Hepatocyte (in vitro differentiated cells): ENCODE data around the gene LGR4. TPM values are rescaled to one million over a fixed set of nuclear protein-coding genes. Genes with fewer than 3 reads are reported as not detected.

Source experiments
- DNase-seq: peaks from one replicate; pipeline ENCODE4 v3.0.0-alpha.2; 2016; ENCODE audit warnings: low spot score
- H2AFZ ChIP-seq: fragments of 200-600 bp; sonication (generic); 2 replicates; pipeline ENCODE4 v1.6.0; 2016; ENCODE audit warnings: antibody characterized with exemption, mild to moderate bottlenecking
- H3K27ac ChIP-seq: fragments of 200-600 bp; sonication (generic); 2 replicates; pipeline ENCODE4 v1.5.1; 2016; ENCODE audit warnings: mild to moderate bottlenecking
- H3K27me3 ChIP-seq: fragments of 200-600 bp; sonication (generic); 2 replicates; pipeline ENCODE4 v1.6.1; 2016
- H3K36me3 ChIP-seq: fragments of 200-600 bp; sonication (generic); replicated peaks from 2 replicates; pipeline ENCODE4 v1.5.1; 2016; ENCODE audit warnings: low read depth; ENCODE audit not compliant: insufficient read depth
- H3K4me1 ChIP-seq: fragments of 200-600 bp; sonication (generic); 2 replicates; pipeline ENCODE4 v1.5.1; 2016; ENCODE audit warnings: mild to moderate bottlenecking, moderate library complexity; ENCODE audit not compliant: insufficient read depth
- H3K4me2 ChIP-seq: fragments of 200-600 bp; sonication (generic); 2 replicates; pipeline ENCODE4 v1.6.0; 2016
- H3K4me3 ChIP-seq: fragments of 200-600 bp; sonication (generic); 2 replicates; pipeline ENCODE4 v1.5.1; 2016; ENCODE audit warnings: mild to moderate bottlenecking
- H3K79me2 ChIP-seq: fragments of 200-600 bp; sonication (generic); 2 replicates; pipeline ENCODE4 v1.6.0; 2017; ENCODE audit warnings: mild to moderate bottlenecking
- H3K9me2 ChIP-seq: fragments of 200-600 bp; sonication (generic); replicated peaks from 2 replicates; pipeline ENCODE4 v1.6.0; 2017; ENCODE audit warnings: mild to moderate bottlenecking; ENCODE audit not compliant: insufficient read depth
- H3K9me3 ChIP-seq: fragments of 200-600 bp; sonication (generic); 2 replicates; pipeline ENCODE4 v1.5.1; 2016; ENCODE audit warnings: low read depth, mild to moderate bottlenecking
- H4K20me1 ChIP-seq: fragments of 200-600 bp; sonication (generic); 2 replicates; pipeline ENCODE4 v1.6.0; 2016; ENCODE audit warnings: mild to moderate bottlenecking; ENCODE audit not compliant: insufficient read depth, poor library complexity, severe bottlenecking
- EZH2 ChIP-seq: fragments of 200-600 bp; sonication (generic); IDR thresholded peaks from 2 replicates; pipeline ENCODE4 v1.6.1; 2016; ENCODE audit warnings: antibody characterized with exemption, mild to moderate bottlenecking, borderline replicate concordance
- EZH2phosphoT487 ChIP-seq: fragments of 200-600 bp; sonication (generic); IDR thresholded peaks from one replicate; pipeline ENCODE4 v1.6.1; 2018; ENCODE audit warnings: antibody characterized with exemption, mild to moderate bottlenecking, low read depth, moderate library complexity; ENCODE audit not compliant: unreplicated experiment, severe bottlenecking
- WGBS: methylation state at CpG from one replicate; pipeline ENCODE4 v1.1.6; 2016; ENCODE audit warnings: low lambda C conversion rate; ENCODE audit errors: missing lambda C conversion rate; 5-methylcytosine and 5-hydroxymethylcytosine counted together
- polyA plus RNA-seq: library from polyadenylated mRNA; unstranded; fragments of >200 nt; fragmentation: Nextera tagmentation; extraction: Ambion mirVana; gene quantifications from 2 replicates; pipeline ENCODE4 v1.2.1, GENCODE V29; 2016
- total RNA-seq: library from RNA; depleted of rRNA; stranded (reverse); fragments of >200 nt; gene quantifications from 2 replicates; pipeline ENCODE4 v1.2.3, GENCODE V29; 2014
- TF ChIP-seq, protein P1 (sequence below): fragments of 200-600 bp; sonication (generic); IDR thresholded peaks from 2 replicates; pipeline ENCODE4 v1.5.1; 2016; ENCODE audit warnings: antibody characterized with exemption, mild to moderate bottlenecking; ENCODE audit not compliant: poor library complexity

Gene LGR4
- total and polyA plus RNA-seq, 2 experiments from 2014 or later, result 27.2 to 115 TPM

GRCh38 chr11:27514558-27514957 lies 42.0 kb upstream of the LGR4 start:
- DNase-seq, result no peak
- WGBS, result 88% methylated on average over 4 of the region's 4 CpGs
- Histone ChIP-seq H3K9me3 (no peaks in the 10 kb centered on the region), H4K20me1 (no peaks in the 10 kb centered on the region), H3K4me3 (no peak overlapping the region), H3K79me2 (no peaks in the 10 kb centered on the region), H3K4me1 (no peaks in the 10 kb centered on the region), H3K4me2 (no peak overlapping the region), H3K27ac (no peak overlapping the region), H3K9me2 (no peaks in the 10 kb centered on the region), H3K27me3 (no peaks in the 10 kb centered on the region), H2AFZ (no peak overlapping the region), H3K36me3 (no peaks in the 10 kb centered on the region)
- TF ChIP-seq, protein P1, sequence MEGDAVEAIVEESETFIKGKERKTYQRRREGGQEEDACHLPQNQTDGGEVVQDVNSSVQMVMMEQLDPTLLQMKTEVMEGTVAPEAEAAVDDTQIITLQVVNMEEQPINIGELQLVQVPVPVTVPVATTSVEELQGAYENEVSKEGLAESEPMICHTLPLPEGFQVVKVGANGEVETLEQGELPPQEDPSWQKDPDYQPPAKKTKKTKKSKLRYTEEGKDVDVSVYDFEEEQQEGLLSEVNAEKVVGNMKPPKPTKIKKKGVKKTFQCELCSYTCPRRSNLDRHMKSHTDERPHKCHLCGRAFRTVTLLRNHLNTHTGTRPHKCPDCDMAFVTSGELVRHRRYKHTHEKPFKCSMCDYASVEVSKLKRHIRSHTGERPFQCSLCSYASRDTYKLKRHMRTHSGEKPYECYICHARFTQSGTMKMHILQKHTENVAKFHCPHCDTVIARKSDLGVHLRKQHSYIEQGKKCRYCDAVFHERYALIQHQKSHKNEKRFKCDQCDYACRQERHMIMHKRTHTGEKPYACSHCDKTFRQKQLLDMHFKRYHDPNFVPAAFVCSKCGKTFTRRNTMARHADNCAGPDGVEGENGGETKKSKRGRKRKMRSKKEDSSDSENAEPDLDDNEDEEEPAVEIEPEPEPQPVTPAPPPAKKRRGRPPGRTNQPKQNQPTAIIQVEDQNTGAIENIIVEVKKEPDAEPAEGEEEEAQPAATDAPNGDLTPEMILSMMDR, result no peak
- TF ChIP-seq EZH2 (no peak), EZH2phosphoT487 (no peak)

DNA sequence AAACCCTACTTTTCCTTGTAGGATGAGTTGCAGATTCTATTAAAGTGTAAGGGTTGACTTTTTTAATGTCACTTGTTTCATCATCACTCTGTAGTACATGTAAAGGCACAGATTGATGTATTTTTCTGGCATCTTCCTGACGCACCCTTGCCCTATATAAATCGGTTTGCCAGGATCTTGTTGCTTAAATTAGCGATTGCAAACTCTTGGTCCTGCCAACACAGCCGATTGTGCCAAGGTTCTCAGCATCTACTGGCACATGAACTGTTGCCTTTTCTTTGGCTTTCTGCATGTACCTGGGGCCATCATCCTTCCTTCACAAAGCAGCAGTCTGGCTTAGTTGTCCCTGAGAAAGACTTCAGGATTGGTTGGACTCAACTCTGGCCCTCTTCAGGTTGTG lies 41.5 kb upstream of the LGR4 start:
- H3K36me3 ChIP-seq, result no peaks in the 10 kb centered on the region
- H4K20me1 ChIP-seq, result no peaks in the 10 kb centered on the region
- H3K4me2 ChIP-seq, result no peak overlapping the region
- H3K9me3 ChIP-seq, result no peaks in the 10 kb centered on the region
- H3K4me1 ChIP-seq, result no peaks in the 10 kb centered on the region
- no peak overlapping the region for H3K4me3 ChIP-seq
- no peak overlapping the region for H3K27ac ChIP-seq
- no peak for DNase-seq
- H3K9me2 ChIP-seq, result no peaks in the 10 kb centered on the region
- WGBS, result 94% methylated on average over 4 of the region's 4 CpGs
- TF ChIP-seq, protein P1, result no peak
- no peak for TF ChIP-seq EZH2phosphoT487
- no peak for TF ChIP-seq EZH2
- H3K79me2 ChIP-seq, result no peaks in the 10 kb centered on the region
- no peak overlapping the region for H2AFZ ChIP-seq
- no peaks in the 10 kb centered on the region for H3K27me3 ChIP-seq

DNA sequence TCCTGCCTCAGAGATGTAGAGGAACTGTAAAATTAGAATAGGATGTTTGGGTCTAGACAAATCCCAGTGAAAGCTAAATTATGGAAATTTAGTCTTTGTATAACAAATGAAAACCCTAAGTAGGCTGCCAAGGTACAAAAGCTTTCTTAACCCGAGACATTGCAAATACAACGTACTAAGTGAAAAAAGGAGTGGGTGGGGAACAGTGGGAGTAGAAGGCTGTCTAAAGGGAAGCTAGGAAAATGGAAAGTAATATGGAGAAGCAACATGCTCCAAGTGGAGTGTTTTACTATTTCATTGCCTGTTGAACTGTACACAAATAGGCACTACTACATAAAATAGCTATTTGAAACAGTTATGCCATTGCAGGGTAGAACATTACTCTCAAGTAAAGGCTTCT lies 40.8 kb upstream of the LGR4 start:
- H3K9me2 ChIP-seq, result no peaks in the 10 kb centered on the region
- no peak overlapping the region for H3K4me2 ChIP-seq
- no peak overlapping the region for H3K27ac ChIP-seq
- no peaks in the 10 kb centered on the region for H3K79me2 ChIP-seq
- H3K4me3 ChIP-seq, result no peak overlapping the region
- no peak overlapping the region for H2AFZ ChIP-seq
- WGBS, result 87% methylated on average over 2 of the region's 2 CpGs
- TF ChIP-seq EZH2phosphoT487 (no peak), EZH2 (no peak)
- TF ChIP-seq, protein P1, result no peak
- H3K4me1 ChIP-seq, result no peaks in the 10 kb centered on the region
- DNase-seq, result no peak
- H3K36me3 ChIP-seq, result no peaks in the 10 kb centered on the region
- no peaks in the 10 kb centered on the region for H4K20me1 ChIP-seq
- no peaks in the 10 kb centered on the region for H3K27me3 ChIP-seq
- H3K9me3 ChIP-seq, result no peaks in the 10 kb centered on the region

GRCh38 chr11:27512238-27512637 lies 39.6 kb upstream of the LGR4 start:
- Histone ChIP-seq H3K27ac (no peak overlapping the region), H3K4me3 (no peak overlapping the region), H3K27me3 (no peaks in the 10 kb centered on the region), H3K36me3 (no peaks in the 10 kb centered on the region), H3K79me2 (peaks cover 10% of the 10 kb centered on the region), H3K4me1 (peaks cover 6% of the 10 kb centered on the region), H4K20me1 (no peaks in the 10 kb centered on the region), H2AFZ (no peak overlapping the region), H3K9me3 (no peaks in the 10 kb centered on the region), H3K4me2 (no peak overlapping the region), H3K9me2 (no peaks in the 10 kb centered on the region)
- no peak for DNase-seq
- WGBS, result 92% methylated on average over 3 of the region's 3 CpGs
- TF ChIP-seq EZH2phosphoT487, result no peak
- TF ChIP-seq, protein P1, result no peak
- TF ChIP-seq EZH2, result no peak
